ENCODE data around the gene TTC7B. TPM values are rescaled to one million over a fixed set of nuclear protein-coding genes. Genes with fewer than 3 reads are reported as not detected.
A peak's percentile ranks its signal among the peaks of the same experiment; 100 is the strongest.

The TTC7B gene
- total and polyA plus RNA-seq, 2 of the 13 experiments (the other 11 are each of a cell fraction or from before 2014, with no cell fraction given): 1.3 to 3.2 TPM

DNA sequence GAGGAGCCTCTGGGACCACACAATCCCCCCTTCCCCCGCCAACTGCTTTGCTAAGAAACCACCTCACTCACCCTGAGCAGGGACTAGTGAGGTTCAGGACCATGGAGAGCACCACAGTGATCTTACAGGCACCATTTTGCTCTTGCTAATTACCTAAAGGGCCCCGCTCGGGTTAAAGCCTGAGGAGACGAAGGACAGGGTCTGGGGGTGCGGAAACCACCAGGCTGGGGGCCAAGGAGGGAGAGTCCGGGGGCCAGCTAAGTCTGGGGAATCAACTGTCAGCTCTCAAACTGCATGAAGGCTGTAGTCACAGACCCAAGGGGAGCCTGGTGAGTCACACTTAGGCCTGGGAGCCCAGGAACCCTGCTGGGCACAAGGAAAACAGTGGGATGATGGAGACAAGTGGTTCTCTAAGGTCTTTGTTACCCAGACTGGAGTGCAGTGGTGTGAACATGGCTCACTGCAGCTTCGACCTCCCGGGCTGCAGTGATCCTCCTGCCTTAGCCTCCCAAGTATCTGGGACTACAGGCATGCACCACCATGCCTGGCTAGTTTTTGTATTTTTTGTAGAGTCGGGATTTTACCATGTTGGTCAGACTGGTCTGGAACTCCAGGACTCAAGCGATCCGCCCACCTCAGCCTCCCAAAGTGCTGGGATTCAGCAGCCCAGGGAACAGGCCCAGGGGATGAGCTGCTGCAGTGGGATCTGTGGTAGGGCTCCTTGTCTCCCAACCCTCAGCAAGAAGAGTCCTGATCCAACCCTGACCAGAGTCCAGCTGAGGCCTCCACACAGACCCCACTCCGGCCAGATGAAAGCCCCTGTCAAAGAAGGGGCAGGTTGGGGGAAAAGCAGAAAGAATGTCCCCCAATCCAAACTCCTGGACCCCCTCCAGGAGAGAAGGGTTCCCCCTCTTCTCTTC is 320.6 kb downstream of the TTC7B start (continued):
- TF ChIP-seq SUZ12 (IDR thresholded peaks at IDR 0.05; ENCODE audit: low read depth, low read length): no peak
- TF ChIP-seq CBX5 (CRISPR knock-in tag; IDR thresholded peaks at IDR 0.05; ENCODE audit: borderline replicate concordance): no peak
- TF ChIP-seq, protein P1, sequence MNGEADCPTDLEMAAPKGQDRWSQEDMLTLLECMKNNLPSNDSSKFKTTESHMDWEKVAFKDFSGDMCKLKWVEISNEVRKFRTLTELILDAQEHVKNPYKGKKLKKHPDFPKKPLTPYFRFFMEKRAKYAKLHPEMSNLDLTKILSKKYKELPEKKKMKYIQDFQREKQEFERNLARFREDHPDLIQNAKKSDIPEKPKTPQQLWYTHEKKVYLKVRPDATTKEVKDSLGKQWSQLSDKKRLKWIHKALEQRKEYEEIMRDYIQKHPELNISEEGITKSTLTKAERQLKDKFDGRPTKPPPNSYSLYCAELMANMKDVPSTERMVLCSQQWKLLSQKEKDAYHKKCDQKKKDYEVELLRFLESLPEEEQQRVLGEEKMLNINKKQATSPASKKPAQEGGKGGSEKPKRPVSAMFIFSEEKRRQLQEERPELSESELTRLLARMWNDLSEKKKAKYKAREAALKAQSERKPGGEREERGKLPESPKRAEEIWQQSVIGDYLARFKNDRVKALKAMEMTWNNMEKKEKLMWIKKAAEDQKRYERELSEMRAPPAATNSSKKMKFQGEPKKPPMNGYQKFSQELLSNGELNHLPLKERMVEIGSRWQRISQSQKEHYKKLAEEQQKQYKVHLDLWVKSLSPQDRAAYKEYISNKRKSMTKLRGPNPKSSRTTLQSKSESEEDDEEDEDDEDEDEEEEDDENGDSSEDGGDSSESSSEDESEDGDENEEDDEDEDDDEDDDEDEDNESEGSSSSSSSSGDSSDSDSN (CRISPR knock-in tag; IDR thresholded peaks at IDR 0.05): no peak
- no peak for TF ChIP-seq AGO1 (IDR thresholded peaks at IDR 0.05; ENCODE audit: low read depth, low read length, poor library complexity, severe bottlenecking)
- 0 out of 2 replicates have a peak, but pooled peaks have one; percentile 57 for TF ChIP-seq ZNF792 (CRISPR knock-in tag; IDR thresholded peaks at IDR 0.05)
- no peak for TF ChIP-seq MLLT10 (CRISPR knock-in tag; IDR thresholded peaks at IDR 0.05)
- TF ChIP-seq SMC3 (IDR thresholded peaks at IDR 0.05; ENCODE audit: low read length): no peak
- TF ChIP-seq NR2F1 (CRISPR knock-in tag; IDR thresholded peaks at IDR 0.05): no peak
- TF ChIP-seq ZNF382 (CRISPR knock-in tag; IDR thresholded peaks at IDR 0.05; ENCODE audit: borderline replicate concordance): no peak
- no peak for TF ChIP-seq DNMT1 (CRISPR knock-in tag; IDR thresholded peaks at IDR 0.05)
- TF ChIP-seq POLR2A (IDR thresholded peaks at IDR 0.05; ENCODE audit: insufficient read depth in 1 of 2, low read depth in 2 of 2, low read length in 2 of 2): no peak
- TF ChIP-seq ZBTB3 (CRISPR knock-in tag; IDR thresholded peaks at IDR 0.05; ENCODE audit: borderline replicate concordance, low read depth): no peak
- TF ChIP-seq E2F5 (CRISPR knock-in tag; conservative IDR thresholded peaks at IDR 0.05): no peak
- TF ChIP-seq AGO2 (optimal IDR thresholded peaks at IDR 0.05; ENCODE audit: low read depth, low read length): no peak
- TF ChIP-seq ZNF44 (CRISPR knock-in tag; IDR thresholded peaks at IDR 0.05): no peak
- TF ChIP-seq, protein P2, sequence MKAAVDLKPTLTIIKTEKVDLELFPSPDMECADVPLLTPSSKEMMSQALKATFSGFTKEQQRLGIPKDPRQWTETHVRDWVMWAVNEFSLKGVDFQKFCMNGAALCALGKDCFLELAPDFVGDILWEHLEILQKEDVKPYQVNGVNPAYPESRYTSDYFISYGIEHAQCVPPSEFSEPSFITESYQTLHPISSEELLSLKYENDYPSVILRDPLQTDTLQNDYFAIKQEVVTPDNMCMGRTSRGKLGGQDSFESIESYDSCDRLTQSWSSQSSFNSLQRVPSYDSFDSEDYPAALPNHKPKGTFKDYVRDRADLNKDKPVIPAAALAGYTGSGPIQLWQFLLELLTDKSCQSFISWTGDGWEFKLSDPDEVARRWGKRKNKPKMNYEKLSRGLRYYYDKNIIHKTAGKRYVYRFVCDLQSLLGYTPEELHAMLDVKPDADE (CRISPR knock-in tag; IDR thresholded peaks at IDR 0.05): no peak
- TF ChIP-seq POLR2G (IDR thresholded peaks at IDR 0.05; ENCODE audit: low read depth, low read length): no peak
- TF ChIP-seq ZKSCAN5 (CRISPR knock-in tag; IDR thresholded peaks at IDR 0.05): no peak
- no peak for TF ChIP-seq DZIP1 (CRISPR knock-in tag; IDR thresholded peaks at IDR 0.05)
- no peak for TF ChIP-seq ZMYM4 (CRISPR knock-in tag; IDR thresholded peaks at IDR 0.05)
- TF ChIP-seq SAP130 (CRISPR knock-in tag; IDR thresholded peaks at IDR 0.05; ENCODE audit: low read depth): peak; percentile 42; the same call in 1 of the 2 replicates
- no peak for TF ChIP-seq ZNF782 (CRISPR knock-in tag; IDR thresholded peaks at IDR 0.05; ENCODE audit: borderline replicate concordance)
- peak; percentile 30; the same call in 1 of the 2 replicates for TF ChIP-seq KMT2B (CRISPR knock-in tag; IDR thresholded peaks at IDR 0.05)
- TF ChIP-seq NRL (CRISPR knock-in tag; IDR thresholded peaks at IDR 0.05; ENCODE audit: borderline replicate concordance): no peak
